GM03348 (cell line): ENCODE measurements around the gene SPOCK1.

ENCODE experiments used
- DNase-seq: peaks from one replicate; pipeline ENCODE4 v3.0.0; 2012; ENCODE audit warnings: low spot score

SPOCK1 gene

GRCh38 chr5:137071526-137071925, 427.6 kb downstream of the SPOCK1 start:
- no peak for DNase-seq

DNA sequence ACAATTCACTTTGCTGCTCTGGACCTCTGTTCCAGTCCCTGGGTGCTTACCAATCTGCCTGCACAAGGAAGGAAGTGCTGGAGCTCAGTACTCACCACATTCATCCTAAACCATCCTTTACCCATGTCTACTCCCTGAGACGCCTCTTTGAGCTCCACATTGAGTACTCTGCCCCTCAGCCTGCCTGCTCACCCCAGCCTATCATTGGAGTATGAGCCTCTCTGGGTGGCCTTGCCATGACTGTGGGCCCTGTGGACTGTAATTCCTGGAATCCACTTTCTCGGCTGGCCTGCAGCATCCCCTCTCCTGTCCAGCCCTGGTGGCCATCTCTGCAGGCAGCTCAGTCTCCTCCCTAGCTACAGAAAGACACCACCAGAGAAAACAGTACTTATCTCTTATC, 428.6 kb downstream of the SPOCK1 start:
- DNase-seq: no peak

GRCh38 chr5:137069358-137069757, 429.8 kb downstream of the SPOCK1 start:
- no peak for DNase-seq

DNA sequence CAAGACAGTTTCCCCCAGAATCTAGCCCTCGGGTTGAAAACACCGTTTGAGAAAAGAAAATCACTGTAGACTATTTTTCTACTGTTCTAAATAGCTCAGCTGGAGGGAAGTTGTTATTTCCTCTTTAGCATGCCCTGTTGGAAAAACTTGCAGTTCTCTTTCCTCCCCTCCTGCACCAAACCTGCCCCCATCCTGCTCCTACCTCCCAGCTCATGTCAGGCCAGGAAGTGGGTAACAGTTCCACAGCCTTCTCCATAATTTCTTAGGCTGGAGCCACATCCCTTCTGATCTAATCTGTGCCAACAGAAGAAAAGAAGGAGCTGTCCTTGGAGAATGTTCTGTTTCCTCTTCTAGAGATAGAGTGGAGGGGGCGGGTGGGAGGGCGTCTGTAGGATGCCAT, 437.7 kb downstream of the SPOCK1 start:
- no peak for DNase-seq

DNA sequence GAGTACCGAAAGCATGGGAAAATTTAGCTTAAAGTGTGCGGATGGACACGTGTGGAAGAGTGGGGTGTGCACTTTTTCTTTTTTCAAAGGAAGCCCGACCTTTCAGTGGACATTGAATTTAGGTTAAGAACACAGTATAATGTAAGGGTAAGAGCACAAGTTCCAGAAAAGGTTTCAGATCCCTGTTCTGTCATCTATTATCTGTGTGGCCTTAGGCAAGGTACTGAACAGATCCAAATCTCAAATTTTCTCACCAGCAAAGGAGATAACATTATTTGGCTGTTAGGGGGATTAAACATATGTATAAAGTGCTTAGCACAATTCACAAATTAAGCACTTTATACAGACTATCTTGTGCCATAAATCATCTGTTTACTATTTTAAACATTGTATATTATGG, 441.0 kb downstream of the SPOCK1 start:
- DNase-seq: no peak

GRCh38 chr5:137056676-137057075, 442.4 kb downstream of the SPOCK1 start:
- DNase-seq: no peak

GRCh38 chr5:137055271-137055872, 443.8 kb downstream of the SPOCK1 start:
- DNase-seq: peak; percentile 26

DNA sequence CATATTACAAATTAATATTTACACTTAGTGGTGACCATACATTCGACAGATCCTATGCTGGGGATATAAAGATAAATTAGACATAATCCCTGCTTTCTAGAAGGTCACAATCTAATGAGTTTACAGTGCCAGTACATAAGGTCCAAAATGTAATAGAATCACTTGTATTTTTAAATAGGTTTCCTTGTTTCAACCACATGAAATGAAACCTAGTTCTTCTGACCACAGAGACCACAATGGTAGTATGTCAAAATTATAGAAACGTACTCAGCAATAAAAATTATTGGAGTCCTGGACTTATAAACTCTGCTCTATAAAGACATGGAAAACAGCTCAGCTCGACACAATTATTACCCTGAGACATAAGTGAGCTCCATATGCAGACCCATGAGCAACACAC, 444.3 kb downstream of the SPOCK1 start:
- DNase-seq: no peak

- no peak for DNase-seq
These were observed 444.8 kb downstream of the SPOCK1 start for GRCh38 chr5:137054335-137054734.

DNA sequence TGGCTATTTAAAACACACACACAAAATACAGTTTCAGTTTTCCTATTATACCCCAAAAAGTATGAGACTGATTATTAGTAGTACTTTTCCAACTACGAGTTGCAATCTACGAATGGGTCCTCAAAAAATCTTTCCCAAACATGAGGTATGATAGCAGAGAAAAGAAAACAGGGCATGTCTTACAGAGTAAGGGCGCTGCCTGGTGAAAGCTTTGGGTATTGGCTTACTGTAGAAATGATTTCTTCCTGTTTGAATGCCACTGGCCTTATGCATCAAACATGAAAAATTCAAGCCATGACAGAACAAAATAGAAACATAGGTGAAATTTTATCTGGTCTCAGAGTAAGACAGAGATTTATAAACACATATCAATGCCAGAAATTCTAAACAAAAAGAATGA, 448.0 kb downstream of the SPOCK1 start:
- peak; percentile 21 for DNase-seq

- DNase-seq: no peak
These were observed 458.3 kb downstream of the SPOCK1 start for GRCh38 chr5:137040641-137041340.

DNA sequence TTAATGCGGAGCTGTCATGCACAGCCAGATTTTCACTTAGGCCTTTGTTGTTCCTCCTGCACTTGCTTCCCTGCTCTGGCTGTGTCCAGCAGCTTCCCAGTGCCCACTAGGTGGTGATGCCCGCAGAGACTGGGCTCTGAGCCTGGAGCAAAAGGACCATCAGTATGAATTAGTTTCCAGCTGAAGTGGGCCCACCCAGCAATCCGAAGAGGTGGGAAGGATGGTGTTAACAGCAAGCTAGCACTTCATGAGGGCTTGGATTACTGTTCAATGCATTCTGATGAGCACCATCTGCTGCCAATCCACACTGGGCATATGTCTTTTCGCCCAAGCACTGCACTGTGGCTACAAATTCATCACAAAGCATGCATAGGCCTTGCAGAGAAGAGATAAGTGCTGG, 459.1 kb downstream of the SPOCK1 start:
- DNase-seq: no peak

GRCh38 chr5:137037848-137038247, 461.3 kb downstream of the SPOCK1 start:
- DNase-seq: no peak

DNA sequence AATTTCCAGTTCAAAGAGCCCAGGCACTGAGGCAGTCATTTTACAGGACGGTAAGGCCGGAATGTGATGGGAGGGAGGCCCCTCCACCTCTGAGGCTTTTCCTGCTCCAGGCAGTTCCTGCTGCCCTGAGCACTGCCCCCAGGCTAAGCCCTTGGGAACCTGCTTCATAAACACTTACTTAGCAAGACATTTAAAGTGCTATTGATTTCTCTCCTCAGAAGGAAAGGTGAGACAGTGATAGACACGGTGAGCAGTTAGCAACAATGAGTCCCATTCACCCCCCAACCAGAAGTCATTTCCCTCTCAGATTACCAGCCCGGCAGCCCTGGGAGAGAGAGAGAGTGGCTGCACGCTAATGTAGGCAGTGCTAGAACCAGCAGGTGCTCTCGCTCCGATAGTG, 462.5 kb downstream of the SPOCK1 start:
- DNase-seq: no peak

GRCh38 chr5:137035480-137035878, 463.6 kb downstream of the SPOCK1 start:
- peak; percentile 16 for DNase-seq

- no peak for DNase-seq
These were observed 464.2 kb downstream of the SPOCK1 start for GRCh38 chr5:137034764-137035479.

DNA sequence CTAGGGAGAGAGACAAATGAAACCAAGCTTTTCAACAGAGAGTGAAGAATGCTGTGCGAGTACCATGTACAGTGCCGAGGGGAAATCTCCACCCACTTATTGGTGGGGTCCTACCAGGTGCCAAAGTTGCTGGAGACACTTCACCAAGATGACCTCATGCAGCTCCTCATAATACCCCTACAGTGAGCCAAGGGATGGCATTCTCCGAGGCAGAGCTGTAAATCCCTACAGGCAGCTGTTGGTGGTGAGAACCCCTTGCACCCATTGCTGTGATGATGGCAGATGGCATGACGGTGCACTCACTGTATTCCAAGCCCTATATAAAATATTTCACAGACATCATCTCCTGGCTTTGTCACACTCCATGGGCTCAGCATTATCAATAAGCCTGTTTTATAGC, 464.9 kb downstream of the SPOCK1 start:
- DNase-seq: no peak

- no peak for DNase-seq
These were observed 466.2 kb downstream of the SPOCK1 start for GRCh38 chr5:137032929-137033328.

DNA sequence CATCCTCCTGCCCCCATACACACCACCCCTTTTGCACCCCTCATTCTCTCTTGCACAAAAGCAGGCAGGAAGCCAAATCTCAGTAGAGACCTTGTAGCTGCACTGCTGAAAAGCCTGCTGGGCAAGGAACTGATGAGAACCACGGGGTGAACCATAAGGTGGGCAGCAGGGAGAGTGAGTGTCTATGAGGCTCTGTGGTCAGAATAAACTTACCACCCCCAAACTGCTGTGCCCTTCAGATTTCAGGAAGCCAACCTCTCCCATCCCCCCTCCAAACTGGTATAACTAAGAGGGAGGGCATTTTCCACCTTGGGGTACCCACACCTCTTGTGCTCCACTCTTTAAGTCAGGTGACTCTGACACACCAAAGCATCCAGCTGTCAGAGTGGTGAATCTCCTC, 471.4 kb downstream of the SPOCK1 start:
- no peak for DNase-seq

GRCh38 chr5:137026296-137026695, 472.8 kb downstream of the SPOCK1 start:
- no peak for DNase-seq

- DNase-seq: no peak
These were observed 475.1 kb downstream of the SPOCK1 start for GRCh38 chr5:137024044-137024443.

DNA sequence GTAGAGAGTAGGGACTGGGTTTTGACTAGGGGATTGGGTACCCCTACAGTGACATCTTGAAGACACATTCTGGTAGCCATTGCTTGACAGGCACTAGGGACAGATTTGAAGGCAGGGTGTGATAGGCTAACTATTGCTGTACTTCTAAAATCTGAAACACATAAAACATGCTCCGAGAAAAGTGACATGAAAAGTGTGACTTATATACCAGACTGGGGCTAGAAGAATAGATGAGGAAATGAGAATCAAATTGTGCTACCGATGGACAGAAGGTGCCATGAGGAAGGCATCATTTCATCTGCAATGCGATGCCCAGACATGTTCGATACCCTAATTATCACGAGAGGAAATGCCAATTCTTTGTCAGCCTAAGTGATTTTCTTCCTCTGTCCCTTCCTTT, 475.8 kb downstream of the SPOCK1 start:
- no peak for DNase-seq

DNA sequence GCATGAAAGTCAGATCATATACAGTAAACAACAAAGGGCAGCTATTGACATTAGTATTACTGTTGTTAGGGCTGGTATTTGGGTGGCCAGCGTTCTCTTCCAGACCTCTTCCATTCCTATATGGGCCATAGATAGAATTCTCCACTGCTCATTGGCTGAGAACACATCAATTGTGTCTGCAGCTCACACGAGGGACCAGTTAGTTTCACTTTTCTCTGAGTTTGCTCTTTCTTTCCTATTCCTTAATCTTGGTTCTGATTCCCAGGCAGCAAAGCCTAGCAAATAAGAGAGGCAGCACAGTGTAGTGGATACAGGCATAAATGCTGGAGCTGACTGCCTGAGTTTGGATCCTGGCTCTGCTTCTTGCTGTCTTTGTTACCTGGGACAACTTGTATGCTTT, 476.4 kb downstream of the SPOCK1 start:
- no peak for DNase-seq
